ENCODE results near the gene SLC39A11. TPM values are rescaled to one million over a fixed set of nuclear protein-coding genes. Genes with fewer than 3 reads are reported as not detected.

SLC39A11 gene
- total RNA-seq, 1 experiment from 2014 or later = 56.1 TPM

- BruUV-seq (replicated peaks) = no TSS peak
- no peaks in the 10 kb centered on the region for H3K27me3 ChIP-seq (ENCODE audit: control insufficient read depth, insufficient read depth, low read length)
- ChIA-PET CTCF (no interaction called here), POLR2A (no interaction called here)
- H3K4me1 ChIP-seq (ENCODE audit: control insufficient read depth, insufficient read depth, low read length) = no peaks in the 10 kb centered on the region
- no peak overlapping the region for H3K27ac ChIP-seq (ENCODE audit: low read length)
- no peaks in the 10 kb centered on the region for H3K36me3 ChIP-seq (ENCODE audit: control insufficient read depth, insufficient read depth, low read length)
- ATAC-seq = no peak
- no peak for DNase-seq (ENCODE audit: low read depth, low spot score)
- H3K9me3 ChIP-seq (ENCODE audit: control insufficient read depth, insufficient read depth, low read depth, low read length) = no peaks in the 10 kb centered on the region
- no peak overlapping the region for H3K4me3 ChIP-seq (ENCODE audit: low read depth in 2 of 2, low read length in 2 of 2)
- TF ChIP-seq POLR2AphosphoS5 (IDR thresholded peaks at IDR 0.05; ENCODE audit: low read depth, low read length) (no peak), SIN3A (IDR thresholded peaks at IDR 0.05; ENCODE audit: borderline replicate concordance, insufficient read depth, low read depth, low read length) (no peak), TCF7L2 (IDR thresholded peaks at IDR 0.05; ENCODE audit: low read depth, low read length) (no peak), CTCF (IDR thresholded peaks at IDR 0.05) (no peak), REST (IDR thresholded peaks at IDR 0.05; ENCODE audit: insufficient read depth in 1 of 2, low read depth in 2 of 2, low read length in 1 of 2) (no peak)
- in situ Hi-C loops (cut with HindIII; ENCODE audit: low pct_unique_long_range_greater_than_20kb, low sequenced_read_pairs) = no loop called here
- intact Hi-C loops (cut with micrococcal nuclease; ENCODE audit: unreplicated experiment) = no loop called here
Observed at GRCh38 chr17:73123606-73124320, 31.3 kb upstream of the SLC39A11 start.

- BruUV-seq (replicated peaks) = no TSS peak
- Histone ChIP-seq H3K4me3 (ENCODE audit: low read depth in 2 of 2, low read length in 2 of 2) (no peak overlapping the region), H3K4me1 (ENCODE audit: control insufficient read depth, insufficient read depth, low read length) (no peaks in the 10 kb centered on the region), H3K36me3 (ENCODE audit: control insufficient read depth, insufficient read depth, low read length) (no peaks in the 10 kb centered on the region), H3K27ac (ENCODE audit: low read length) (no peak overlapping the region), H3K9me3 (ENCODE audit: control insufficient read depth, insufficient read depth, low read depth, low read length) (no peaks in the 10 kb centered on the region), H3K27me3 (ENCODE audit: control insufficient read depth, insufficient read depth, low read length) (no peaks in the 10 kb centered on the region)
- in situ Hi-C loops (cut with HindIII; ENCODE audit: low pct_unique_long_range_greater_than_20kb, low sequenced_read_pairs) (no loop called here), intact Hi-C loops (cut with micrococcal nuclease; ENCODE audit: unreplicated experiment) (no loop called here)
- ATAC-seq (no peak), DNase-seq (ENCODE audit: low read depth, low spot score) (no peak)
- TF ChIP-seq REST (IDR thresholded peaks at IDR 0.05; ENCODE audit: insufficient read depth in 1 of 2, low read depth in 2 of 2, low read length in 1 of 2) = no peak
- no peak for TF ChIP-seq CTCF (IDR thresholded peaks at IDR 0.05)
- ChIA-PET CTCF (no interaction called here), POLR2A (no interaction called here)
Observed at GRCh38 chr17:73122953-73123605, 30.6 kb upstream of the SLC39A11 start.

Measured in Panc1 (cell line).